Osteoblast (primary cell): Measurements from ENCODE around the gene EIF3M. TPM values are rescaled to one million over a fixed set of nuclear protein-coding genes. Genes with fewer than 3 reads are reported as not detected.

Source experiments
- DNase-seq: peaks from one replicate; pipeline ENCODE4 v3.0.0; 2011; ENCODE audit warnings: low spot score, mixed read lengths; ENCODE audit not compliant: insufficient read length; ENCODE audit errors: missing footprints
- H2AFZ ChIP-seq: 2 replicates; pipeline ENCODE4 v1.6.0; 2011; ENCODE audit warnings: mild to moderate bottlenecking, low read length
- H3K27ac ChIP-seq: 2 replicates; pipeline ENCODE4 v1.5.1; 2011; ENCODE audit warnings: mild to moderate bottlenecking, low read depth, low read length, moderate library complexity
- H3K27me3 ChIP-seq: 2 replicates; pipeline ENCODE4 v1.6.0; 2012; ENCODE audit warnings: mild to moderate bottlenecking, control low read depth, inconsistent platforms, low read length, moderate library complexity; ENCODE audit not compliant: insufficient read depth
- H3K36me3 ChIP-seq: 2 replicates; pipeline ENCODE4 v1.5.1; 2011; ENCODE audit warnings: mild to moderate bottlenecking, low read length, control low read depth, moderate library complexity; ENCODE audit not compliant: insufficient read depth
- H3K4me1 ChIP-seq: 2 replicates; pipeline ENCODE4 v1.5.1; 2011; ENCODE audit warnings: mild to moderate bottlenecking, low read length, control low read depth, moderate library complexity; ENCODE audit not compliant: insufficient read depth
- H3K4me2 ChIP-seq: 2 replicates; pipeline ENCODE4 v1.6.0; 2011; ENCODE audit warnings: mild to moderate bottlenecking, low read length; ENCODE audit not compliant: insufficient read depth
- H3K4me3 ChIP-seq: fragments of 200-600 bp; sonication (generic); 3 replicates; pipeline ENCODE4 v1.5.1; 2012; ENCODE audit warnings: mild to moderate bottlenecking, low read length, inconsistent platforms; ENCODE audit not compliant: insufficient read depth
- H3K79me2 ChIP-seq: 2 replicates; pipeline ENCODE4 v1.6.0; 2012; ENCODE audit warnings: mild to moderate bottlenecking, low read length, control low read depth, inconsistent platforms; ENCODE audit not compliant: insufficient read depth
- H3K9me3 ChIP-seq: 2 replicates; pipeline ENCODE4 v1.5.1; 2011; ENCODE audit warnings: low read depth, low read length, control low read depth
- H4K20me1 ChIP-seq: 2 replicates; pipeline ENCODE4 v1.6.0; 2012; ENCODE audit warnings: mild to moderate bottlenecking, low read length, control low read depth; ENCODE audit not compliant: insufficient read depth
- CTCF ChIP-seq: IDR thresholded peaks from 2 replicates; pipeline ENCODE4 v1.5.1; 2011; ENCODE audit warnings: mild to moderate bottlenecking, low read depth, low read length, moderate library complexity; ENCODE audit errors: extremely low read depth
- total RNA-seq: library from RNA; depleted of rRNA; stranded (reverse); fragments of >200 nt; gene quantifications from 2 replicates; pipeline ENCODE4 v1.2.3, GENCODE V29; 2012

EIF3M gene
- total RNA-seq, 1 donor, result 378 TPM

DNA sequence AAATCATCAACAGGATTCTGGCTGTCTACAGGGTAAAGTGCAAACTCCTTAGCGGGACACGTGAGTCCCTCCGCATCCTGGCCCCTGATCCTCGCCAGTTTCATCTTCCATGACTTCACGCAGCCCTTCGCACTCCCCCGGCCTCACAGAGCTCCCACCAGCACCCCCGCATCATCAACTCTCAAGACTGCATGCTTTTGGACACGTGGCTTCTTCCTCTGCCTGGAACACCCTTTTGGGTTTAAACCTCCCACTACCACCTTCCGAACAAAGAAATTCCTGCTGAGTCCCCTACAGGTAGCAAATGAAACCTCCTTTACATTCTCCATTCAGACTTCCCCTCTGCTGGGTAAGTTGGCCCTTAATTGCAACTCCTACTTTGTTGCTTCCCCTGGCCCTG, 12.6 kb upstream of the EIF3M start:
- H3K4me2 ChIP-seq, result no peak overlapping the region
- no peaks in the 10 kb centered on the region for H3K36me3 ChIP-seq
- no peak overlapping the region for H3K4me3 ChIP-seq
- H3K27ac ChIP-seq, result no peak overlapping the region
- no peaks in the 10 kb centered on the region for H3K79me2 ChIP-seq
- H2AFZ ChIP-seq, result no peak overlapping the region
- no peak for DNase-seq
- no peaks in the 10 kb centered on the region for H3K4me1 ChIP-seq
- no peak for TF ChIP-seq CTCF
- no peaks in the 10 kb centered on the region for H4K20me1 ChIP-seq
- no peaks in the 10 kb centered on the region for H3K27me3 ChIP-seq
- H3K9me3 ChIP-seq, result no peaks in the 10 kb centered on the region

- no peaks in the 10 kb centered on the region for H3K9me3 ChIP-seq
- H3K27me3 ChIP-seq, result peaks cover 3% of the 10 kb centered on the region
- no peaks in the 10 kb centered on the region for H3K4me1 ChIP-seq
- no peaks in the 10 kb centered on the region for H3K79me2 ChIP-seq
- no peak overlapping the region for H2AFZ ChIP-seq
- H4K20me1 ChIP-seq, result no peaks in the 10 kb centered on the region
- no peaks in the 10 kb centered on the region for H3K36me3 ChIP-seq
- H3K27ac ChIP-seq, result no peak overlapping the region
- no peak overlapping the region for H3K4me3 ChIP-seq
- no peak for DNase-seq
- H3K4me2 ChIP-seq, result no peak overlapping the region
- TF ChIP-seq CTCF, result no peak
Measured at GRCh38 chr11:32573228-32573627, 10.4 kb upstream of the EIF3M start.

DNA sequence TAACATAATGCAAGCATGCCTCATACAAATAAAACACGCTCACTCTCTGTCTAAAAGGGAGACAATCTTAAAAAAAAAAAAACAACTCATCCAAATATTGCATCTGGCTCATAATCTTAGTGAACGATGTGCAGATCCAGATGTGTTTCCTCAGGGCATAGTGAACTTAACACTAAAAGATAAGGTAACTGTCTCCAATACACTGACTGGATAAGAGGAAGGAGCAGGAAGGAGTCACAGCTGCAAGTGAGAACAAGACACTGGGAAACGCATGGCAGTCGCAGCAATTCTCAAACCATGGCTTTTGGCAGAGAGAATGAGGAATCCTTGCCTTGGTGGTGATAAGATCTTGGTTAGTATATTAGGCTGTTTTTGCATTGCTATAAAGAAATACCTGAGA, 9.2 kb upstream of the EIF3M start:
- no peak for TF ChIP-seq CTCF
- Histone ChIP-seq H3K4me2 (no peak overlapping the region), H3K4me1 (no peaks in the 10 kb centered on the region), H3K27me3 (peaks cover 3% of the 10 kb centered on the region), H2AFZ (no peak overlapping the region), H4K20me1 (no peaks in the 10 kb centered on the region), H3K27ac (no peak overlapping the region), H3K9me3 (no peaks in the 10 kb centered on the region), H3K79me2 (no peaks in the 10 kb centered on the region), H3K4me3 (no peak overlapping the region), H3K36me3 (no peaks in the 10 kb centered on the region)
- DNase-seq, result no peak

DNA sequence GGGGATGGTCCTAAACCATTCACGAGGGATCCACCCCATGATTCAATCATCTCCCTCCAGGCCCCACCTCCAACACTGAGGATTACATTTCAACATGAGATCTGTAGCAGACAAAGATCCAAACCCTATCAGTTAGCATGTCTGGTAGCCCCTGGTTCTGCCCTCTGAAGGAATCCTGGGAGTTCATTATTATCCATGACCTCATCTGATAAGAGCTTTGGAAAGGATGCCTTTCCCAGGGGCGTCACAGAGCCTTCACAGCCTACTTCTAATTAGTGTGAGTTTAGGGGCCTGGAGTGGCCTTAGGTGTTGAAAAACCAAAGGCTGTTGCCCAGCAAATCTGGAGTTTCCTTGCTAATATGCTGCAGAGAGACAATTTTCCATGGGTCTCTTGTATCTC, 8.6 kb upstream of the EIF3M start:
- no peak overlapping the region for H2AFZ ChIP-seq
- no peaks in the 10 kb centered on the region for H4K20me1 ChIP-seq
- H3K4me3 ChIP-seq, result no peak overlapping the region
- DNase-seq, result no peak
- H3K4me1 ChIP-seq, result no peaks in the 10 kb centered on the region
- no peak for TF ChIP-seq CTCF
- H3K36me3 ChIP-seq, result no peaks in the 10 kb centered on the region
- peaks cover 3% of the 10 kb centered on the region for H3K27me3 ChIP-seq
- H3K4me2 ChIP-seq, result no peak overlapping the region
- H3K9me3 ChIP-seq, result no peaks in the 10 kb centered on the region
- no peaks in the 10 kb centered on the region for H3K79me2 ChIP-seq
- no peak overlapping the region for H3K27ac ChIP-seq
